Mononuclear cell (primary cell): ENCODE measurements around the gene PLA2G4D. TPM values are rescaled to one million over a fixed set of nuclear protein-coding genes. Genes with fewer than 3 reads are reported as not detected.

Source experiments
- H3K27me3 ChIP-seq: 2 replicates; pipeline ENCODE4 v1.6.0; 2011; ENCODE audit warnings: low read length, control low read depth; ENCODE audit not compliant: insufficient read depth
- H3K4me1 ChIP-seq: 2 replicates; pipeline ENCODE4 v1.5.1; 2011; ENCODE audit warnings: mild to moderate bottlenecking, low read length, control low read depth; ENCODE audit not compliant: insufficient read depth
- H3K4me3 ChIP-seq: 2 replicates; pipeline ENCODE4 v1.5.1; 2011; ENCODE audit warnings: mild to moderate bottlenecking, low read length, moderate library complexity
- H3K9me3 ChIP-seq: 2 replicates; pipeline ENCODE4 v1.5.1; 2011; ENCODE audit warnings: low read depth, mild to moderate bottlenecking, control low read depth, low read length
- total RNA-seq: library from RNA; depleted of rRNA; stranded (reverse); fragments of >200 nt; gene quantifications from one replicate; pipeline ENCODE4 v1.2.3, GENCODE V29; 2012

The PLA2G4D gene
- total RNA-seq, 1 donor = not detected

GRCh38 chr15:42024303-42024702 lies 70.1 kb downstream of the PLA2G4D start:
- Histone ChIP-seq H3K4me3 (no peak overlapping the region), H3K27me3 (no peaks in the 10 kb centered on the region), H3K4me1 (no peaks in the 10 kb centered on the region), H3K9me3 (no peaks in the 10 kb centered on the region)

GRCh38 chr15:42021593-42021992 lies 72.8 kb downstream of the PLA2G4D start:
- H3K4me1 ChIP-seq = no peaks in the 10 kb centered on the region
- H3K9me3 ChIP-seq = no peaks in the 10 kb centered on the region
- H3K4me3 ChIP-seq = no peak overlapping the region
- no peaks in the 10 kb centered on the region for H3K27me3 ChIP-seq

- Histone ChIP-seq H3K9me3 (no peaks in the 10 kb centered on the region), H3K4me3 (no peak within 1 kb of the TSS), H3K27me3 (no peaks in the 10 kb centered on the region), H3K4me1 (no peaks in the 10 kb centered on the region)
Observed at GRCh38 chr15:42020713-42021273, 73.6 kb downstream of the PLA2G4D start, which contains the start of gene PLA2G4E. TSS of gene PLA2G4E (minus strand) at chr15:42021042. CDS start at chr15:42021030, 12 bp downstream.

GRCh38 chr15:42018306-42019224 lies 75.8 kb downstream of the PLA2G4D start:
- Histone ChIP-seq H3K9me3 (no peaks in the 10 kb centered on the region), H3K27me3 (no peaks in the 10 kb centered on the region), H3K4me1 (no peaks in the 10 kb centered on the region), H3K4me3 (no peak overlapping the region)

Other genes with a start within 250 kb of the PLA2G4D start
- gene SPTBN5, start 200.5 kb downstream of the PLA2G4D start, total RNA-seq = 0.31 TPM
- gene EHD4, start 122.0 kb downstream of the PLA2G4D start, total RNA-seq = 35.3 TPM
- gene PLA2G4E, start 73.5 kb downstream of the PLA2G4D start, total RNA-seq = not detected
- not detected for gene PLA2G4F, start 62.1 kb upstream of the PLA2G4D start, total RNA-seq
- gene VPS39, start 113.7 kb upstream of the PLA2G4D start, total RNA-seq = 103 TPM
- 21.4 TPM for gene GANC, start 178.6 kb upstream of the PLA2G4D start, total RNA-seq
- 78.3 TPM for gene TMEM87A, start 178.9 kb upstream of the PLA2G4D start, total RNA-seq